ENCODE results near the gene CERS4. TPM values are rescaled to one million over a fixed set of nuclear protein-coding genes. Genes with fewer than 3 reads are reported as not detected.
"Not testable (repeated sequence)": the region's sequence is repeated elsewhere in the genome, so short reads cannot be mapped to it uniquely, and the experiment has no call there.

CERS4 gene
- total RNA-seq, 4 donors from 2014 or later: 56.9 to 73.5 (median 67.1) TPM

DNA sequence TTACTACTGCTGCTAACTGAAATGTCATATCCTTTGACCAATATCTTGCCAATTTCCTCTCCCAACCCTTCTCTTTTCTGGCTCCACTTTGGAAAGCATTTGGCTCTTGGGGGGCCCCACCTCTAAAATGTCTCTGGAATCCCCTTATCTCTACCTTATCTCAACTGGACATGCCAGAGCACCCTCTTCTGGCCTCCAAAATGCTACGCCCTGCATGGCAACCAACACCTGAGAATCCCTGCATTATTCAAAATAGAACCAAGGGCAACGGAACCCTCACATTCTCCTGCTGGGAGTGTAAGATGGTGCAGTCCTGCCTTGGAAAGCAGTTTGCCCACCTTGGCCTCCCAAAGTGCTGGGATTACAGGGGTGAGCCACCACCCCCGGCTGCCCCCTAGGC lies 35.3 kb downstream of the CERS4 start:
- Histone ChIP-seq H3K4me3 (no peak overlapping the region), H3K4me1 (peaks cover 0 to 20% (median 12%) of the 10 kb centered on the region in 4 donors), H3K36me3 (peaks cover 0 to 30% (median 0%) of the 10 kb centered on the region in 3 donors), H3K27me3 (no peaks in the 10 kb centered on the region), H3K9me3 (peaks cover 0 to 16% (median 0%) of the 10 kb centered on the region in 4 donors), H3K27ac (no peak overlapping the region)
- no peak for DNase-seq (ENCODE audit: low spot score in 2 of 2)
- TF ChIP-seq POLR2A (IDR thresholded peaks at IDR 0.05) (no peak), EP300 (IDR thresholded peaks at IDR 0.05) (no peak)
- TF ChIP-seq, protein P1, sequence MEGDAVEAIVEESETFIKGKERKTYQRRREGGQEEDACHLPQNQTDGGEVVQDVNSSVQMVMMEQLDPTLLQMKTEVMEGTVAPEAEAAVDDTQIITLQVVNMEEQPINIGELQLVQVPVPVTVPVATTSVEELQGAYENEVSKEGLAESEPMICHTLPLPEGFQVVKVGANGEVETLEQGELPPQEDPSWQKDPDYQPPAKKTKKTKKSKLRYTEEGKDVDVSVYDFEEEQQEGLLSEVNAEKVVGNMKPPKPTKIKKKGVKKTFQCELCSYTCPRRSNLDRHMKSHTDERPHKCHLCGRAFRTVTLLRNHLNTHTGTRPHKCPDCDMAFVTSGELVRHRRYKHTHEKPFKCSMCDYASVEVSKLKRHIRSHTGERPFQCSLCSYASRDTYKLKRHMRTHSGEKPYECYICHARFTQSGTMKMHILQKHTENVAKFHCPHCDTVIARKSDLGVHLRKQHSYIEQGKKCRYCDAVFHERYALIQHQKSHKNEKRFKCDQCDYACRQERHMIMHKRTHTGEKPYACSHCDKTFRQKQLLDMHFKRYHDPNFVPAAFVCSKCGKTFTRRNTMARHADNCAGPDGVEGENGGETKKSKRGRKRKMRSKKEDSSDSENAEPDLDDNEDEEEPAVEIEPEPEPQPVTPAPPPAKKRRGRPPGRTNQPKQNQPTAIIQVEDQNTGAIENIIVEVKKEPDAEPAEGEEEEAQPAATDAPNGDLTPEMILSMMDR (IDR thresholded peaks at IDR 0.05): no peak
- WGBS, 2 donors: 98% methylated on average over 3 of the region's 3 CpGs

DNA sequence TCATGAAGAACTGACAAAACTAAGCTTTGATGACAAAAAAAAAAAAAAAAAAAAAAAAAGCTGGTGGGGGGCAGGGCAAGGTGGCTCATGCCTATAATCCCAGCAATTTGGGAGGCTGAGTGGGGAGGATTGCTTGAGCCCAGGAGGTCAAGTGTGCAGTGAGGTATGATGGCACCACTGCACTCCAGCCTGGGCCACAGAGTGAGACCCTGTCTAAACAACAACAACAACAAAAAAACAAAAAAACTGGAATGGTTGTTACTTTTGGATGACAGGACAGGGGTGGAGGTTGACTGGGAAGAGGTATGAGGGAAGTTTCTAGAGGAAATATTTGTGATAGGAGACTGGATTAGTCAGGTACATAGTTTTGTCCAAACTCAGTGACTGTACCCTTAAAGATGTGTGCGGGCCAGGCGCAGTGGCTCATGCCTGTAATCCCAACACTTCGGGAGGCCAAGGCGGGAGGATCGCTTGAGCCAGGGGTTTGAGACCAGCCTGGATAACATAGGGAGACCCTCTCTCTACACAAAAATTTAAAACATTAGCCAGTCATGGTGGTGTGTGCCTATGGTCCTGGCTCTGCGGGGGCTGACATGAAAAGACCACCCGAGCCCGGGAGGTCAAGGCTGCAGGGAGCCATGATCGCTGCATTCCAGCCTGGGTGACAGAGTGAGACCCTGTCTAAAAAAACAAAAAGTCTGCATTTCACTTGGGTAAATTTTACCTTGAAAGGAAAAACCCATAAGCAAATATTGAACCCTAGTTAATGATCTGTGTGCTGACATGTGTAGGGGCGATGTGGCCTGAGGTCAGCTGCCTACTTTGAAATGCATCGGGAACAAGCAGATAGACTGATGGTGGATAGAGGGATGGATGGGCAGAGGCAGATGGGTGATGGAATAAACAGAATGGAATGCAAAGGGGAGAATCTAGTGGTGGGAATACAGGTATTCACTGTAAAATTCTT lies 37.0 kb downstream of the CERS4 start:
- H3K9me3 ChIP-seq: peaks cover 0 to 12% (median 0%) of the 10 kb centered on the region in 4 donors
- no peak overlapping the region for H3K4me3 ChIP-seq
- H3K36me3 ChIP-seq: peaks cover 0 to 30% (median 0%) of the 10 kb centered on the region in 3 donors
- H3K27me3 ChIP-seq: no peaks in the 10 kb centered on the region
- no peak overlapping the region for H3K27ac ChIP-seq
- TF ChIP-seq EP300 (IDR thresholded peaks at IDR 0.05) (no peak), POLR2A (IDR thresholded peaks at IDR 0.05) (no peak)
- TF ChIP-seq, protein P1 (IDR thresholded peaks at IDR 0.05): no peak
- 90 to 92% methylated on average over 11 of the region's 11 CpGs for WGBS, 2 donors
- DNase-seq (ENCODE audit: low spot score in 2 of 2): no peak
- peaks cover 0 to 19% (median 8%) of the 10 kb centered on the region in 4 donors for H3K4me1 ChIP-seq

DNA sequence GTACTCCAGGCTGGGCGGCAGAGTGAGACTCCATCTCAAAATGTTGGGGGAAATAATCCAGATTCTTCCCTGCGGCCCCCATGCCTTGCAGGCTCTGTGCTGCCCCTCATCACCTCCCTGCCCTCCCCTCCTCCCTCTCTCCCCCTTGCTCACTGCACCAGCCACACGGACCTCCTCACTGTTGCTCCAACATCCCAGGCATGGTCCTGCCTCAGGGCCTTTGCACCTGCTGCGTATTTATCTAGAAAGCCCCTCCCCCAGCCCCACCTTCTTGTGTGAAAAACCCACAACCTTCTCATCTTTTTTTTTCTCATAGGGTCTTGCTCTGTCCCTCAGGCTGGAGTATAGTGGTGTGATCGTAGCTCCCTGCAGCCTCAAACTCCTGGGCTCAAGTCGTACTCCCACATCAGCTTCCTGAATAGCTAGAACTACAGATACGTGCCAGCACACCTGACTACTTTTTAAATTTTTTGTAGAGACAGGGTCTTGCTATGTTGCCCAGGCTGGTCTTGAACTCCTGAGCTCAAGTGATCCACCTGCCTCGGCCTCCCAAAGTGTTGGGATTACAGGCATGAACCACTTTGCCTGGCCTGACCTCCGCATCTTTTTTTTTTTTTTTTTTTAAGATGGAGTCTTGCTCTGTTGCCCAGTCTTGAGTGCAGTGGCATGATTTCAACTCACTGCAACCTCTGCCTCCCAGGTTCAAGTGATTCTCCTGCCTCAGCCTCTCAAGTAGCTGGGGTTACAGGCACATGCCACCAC lies 38.1 kb downstream of the CERS4 start:
- Histone ChIP-seq H3K36me3 (peaks cover 0 to 24% (median 0%) of the 10 kb centered on the region in 3 donors), H3K4me1 (peaks cover 0 to 25% (median 8%) of the 10 kb centered on the region in 4 donors), H3K9me3 (peaks cover 0 to 12% (median 0%) of the 10 kb centered on the region in 4 donors)
- H3K27me3 ChIP-seq; H3K27ac ChIP-seq; DNase-seq (ENCODE audit: low spot score in 2 of 2); H3K4me3 ChIP-seq: not testable (repeated sequence)
- 92 to 96% methylated on average over 9 of the region's 9 CpGs for WGBS, 2 donors

DNA sequence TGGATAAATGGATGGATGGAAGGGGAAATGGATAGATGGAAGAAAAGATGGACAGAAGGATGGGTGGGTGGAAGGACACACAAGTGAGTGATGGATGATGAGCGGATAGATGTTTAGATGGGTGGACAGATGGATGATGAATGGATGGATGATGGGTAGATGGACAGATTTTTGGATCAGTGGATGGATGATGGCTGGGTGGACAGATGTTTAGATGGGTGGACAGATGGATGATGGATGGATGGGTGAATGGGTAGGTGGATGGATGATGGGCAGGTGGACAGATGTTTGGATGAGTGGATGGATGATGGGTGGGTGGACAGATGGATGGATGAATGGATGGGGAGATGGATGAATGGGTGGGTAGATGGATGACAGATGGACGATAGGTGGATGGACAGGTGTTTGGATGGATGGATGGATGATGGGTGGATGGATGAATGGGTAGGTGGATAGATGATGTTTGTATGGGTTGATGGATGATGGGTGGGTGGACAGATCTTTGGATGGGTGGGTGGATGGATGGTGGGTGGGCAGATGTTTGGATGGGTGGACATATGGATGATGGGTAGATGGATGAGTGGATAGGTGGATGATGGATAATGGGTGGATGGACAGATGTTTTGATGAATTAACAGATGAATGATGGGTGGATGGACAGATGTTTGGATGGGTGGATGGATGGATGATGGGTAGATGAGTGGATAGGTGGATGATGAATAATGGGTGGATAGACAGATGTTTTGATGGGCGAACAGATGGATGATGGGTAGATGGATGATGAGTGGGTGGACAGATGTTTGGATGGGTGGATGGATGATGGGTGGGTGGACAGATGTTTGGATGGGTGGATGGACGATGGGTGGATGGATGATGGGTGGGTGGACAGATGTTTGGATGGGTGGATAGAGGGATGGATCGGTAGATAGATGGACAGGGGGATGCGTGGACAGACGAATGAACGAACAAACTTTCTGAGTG lies 39.5 kb downstream of the CERS4 start:
- H3K36me3 ChIP-seq: peaks cover 0 to 11% (median 0%) of the 10 kb centered on the region in 3 donors
- H3K9me3 ChIP-seq: peaks cover 0 to 2% (median 0%) of the 10 kb centered on the region in 4 donors
- H3K27ac ChIP-seq: no peak overlapping the region
- H3K4me3 ChIP-seq: no peak overlapping the region
- no peak for DNase-seq (ENCODE audit: low spot score in 2 of 2)
- WGBS, 2 donors: 91 to 93% methylated on average over 8 of the region's 8 CpGs
- H3K27me3 ChIP-seq: no peaks in the 10 kb centered on the region
- H3K4me1 ChIP-seq: peaks cover 0 to 31% (median 8%) of the 10 kb centered on the region in 4 donors
- TF ChIP-seq POLR2A (IDR thresholded peaks at IDR 0.05) (no peak), EP300 (IDR thresholded peaks at IDR 0.05) (no peak)
- TF ChIP-seq, protein P1 (IDR thresholded peaks at IDR 0.05): no peak

DNA sequence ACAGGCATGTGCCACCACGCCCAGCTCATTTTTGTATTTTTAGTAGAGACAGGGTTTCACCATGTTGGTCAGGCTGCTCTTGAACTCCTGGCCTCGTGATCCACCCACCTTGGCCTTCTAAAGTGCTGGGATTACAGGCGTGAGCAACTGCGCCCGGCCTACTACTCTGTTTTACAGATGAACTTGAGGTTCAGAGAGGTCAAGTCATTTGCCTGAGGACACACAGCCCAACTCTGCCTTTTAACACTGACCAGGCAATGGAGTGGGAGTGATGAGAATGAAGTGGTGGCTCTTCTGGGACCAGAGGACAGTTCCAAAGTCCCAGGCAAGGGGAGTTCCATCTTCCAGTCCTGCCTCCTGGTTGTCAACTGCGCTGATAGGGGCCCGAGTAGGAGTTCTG lies 41.4 kb downstream of the CERS4 start:
- Histone ChIP-seq H3K36me3 (peaks cover 0 to 19% (median 0%) of the 10 kb centered on the region in 3 donors), H3K27ac (peak overlapping the region; percentile 22 to 81 (median 58)), H3K27me3 (no peaks in the 10 kb centered on the region), H3K4me3 (no peak overlapping the region), H3K9me3 (no peaks in the 10 kb centered on the region), H3K4me1 (peaks cover 0 to 31% (median 8%) of the 10 kb centered on the region in 4 donors)
- DNase-seq (ENCODE audit: low spot score in 2 of 2): no peak
- 64 to 78% methylated on average over 6 to 7 of the region's 7 CpGs for WGBS, 2 donors
- TF ChIP-seq, protein P1 (IDR thresholded peaks at IDR 0.05): no peak
- TF ChIP-seq EP300 (IDR thresholded peaks at IDR 0.05) (no peak), POLR2A (IDR thresholded peaks at IDR 0.05) (no peak)

All from tibial nerve (tissue), 4 donors.